AG09309 (cell line): Measurements from ENCODE around the gene SHISA6.

Source experiments
- DNase-seq: peaks from one replicate; pipeline ENCODE4 v3.0.0-alpha.2; 2010; ENCODE audit warnings: low read depth
- H3K4me3 ChIP-seq: 2 replicates; pipeline ENCODE4 v1.5.1; 2011; ENCODE audit warnings: mild to moderate bottlenecking, low read depth, low read length, moderate library complexity; ENCODE audit not compliant: control insufficient read depth
- TF ChIP-seq, protein P1 (sequence below): IDR thresholded peaks from 2 replicates; pipeline ENCODE4 v1.5.1; 2011; ENCODE audit warnings: mild to moderate bottlenecking, low read depth, low read length, inconsistent platforms; ENCODE audit not compliant: insufficient read depth, control insufficient read depth; ENCODE audit errors: missing control alignments

SHISA6 gene

DNA sequence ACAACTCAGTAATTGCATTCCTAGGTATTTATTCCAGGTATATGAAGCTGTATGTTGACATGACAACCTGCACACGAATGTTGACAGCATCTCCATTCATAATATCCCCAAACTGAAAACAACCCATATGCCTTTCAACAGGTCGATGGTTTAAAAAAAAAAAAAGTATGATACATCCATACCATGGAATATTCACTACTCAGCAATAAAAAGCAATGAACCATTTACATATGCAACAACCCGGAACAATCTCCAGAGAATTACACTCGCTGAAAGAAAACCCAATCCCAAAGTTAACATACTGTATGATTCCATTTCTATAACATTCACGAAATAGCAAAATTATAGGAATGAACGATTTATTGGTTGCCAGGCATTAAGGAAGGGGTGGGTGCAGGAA, 304.0 kb downstream of the SHISA6 start:
- DNase-seq: no peak
- no peak overlapping the region for H3K4me3 ChIP-seq
- TF ChIP-seq, protein P1, sequence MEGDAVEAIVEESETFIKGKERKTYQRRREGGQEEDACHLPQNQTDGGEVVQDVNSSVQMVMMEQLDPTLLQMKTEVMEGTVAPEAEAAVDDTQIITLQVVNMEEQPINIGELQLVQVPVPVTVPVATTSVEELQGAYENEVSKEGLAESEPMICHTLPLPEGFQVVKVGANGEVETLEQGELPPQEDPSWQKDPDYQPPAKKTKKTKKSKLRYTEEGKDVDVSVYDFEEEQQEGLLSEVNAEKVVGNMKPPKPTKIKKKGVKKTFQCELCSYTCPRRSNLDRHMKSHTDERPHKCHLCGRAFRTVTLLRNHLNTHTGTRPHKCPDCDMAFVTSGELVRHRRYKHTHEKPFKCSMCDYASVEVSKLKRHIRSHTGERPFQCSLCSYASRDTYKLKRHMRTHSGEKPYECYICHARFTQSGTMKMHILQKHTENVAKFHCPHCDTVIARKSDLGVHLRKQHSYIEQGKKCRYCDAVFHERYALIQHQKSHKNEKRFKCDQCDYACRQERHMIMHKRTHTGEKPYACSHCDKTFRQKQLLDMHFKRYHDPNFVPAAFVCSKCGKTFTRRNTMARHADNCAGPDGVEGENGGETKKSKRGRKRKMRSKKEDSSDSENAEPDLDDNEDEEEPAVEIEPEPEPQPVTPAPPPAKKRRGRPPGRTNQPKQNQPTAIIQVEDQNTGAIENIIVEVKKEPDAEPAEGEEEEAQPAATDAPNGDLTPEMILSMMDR: no peak

DNA sequence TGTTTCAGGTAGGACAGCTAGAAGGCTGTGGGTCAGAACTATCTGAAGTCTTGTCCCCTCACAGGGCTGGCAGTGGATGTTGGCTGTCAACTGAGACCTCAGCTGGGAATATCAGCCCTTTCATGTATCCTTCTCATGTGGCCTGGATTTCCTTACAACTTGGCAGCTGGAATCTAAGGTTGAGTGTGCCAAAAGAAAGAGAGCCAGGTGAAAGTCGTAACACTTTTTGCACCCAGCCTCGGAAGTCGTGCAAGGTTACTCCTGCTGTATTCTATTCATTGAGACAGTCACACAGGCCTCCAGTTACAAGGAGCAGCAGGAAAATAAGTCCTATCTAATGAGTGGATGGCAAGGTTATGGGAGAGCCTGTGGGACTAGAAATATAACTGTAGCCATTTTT, 304.7 kb downstream of the SHISA6 start:
- no peak overlapping the region for H3K4me3 ChIP-seq
- TF ChIP-seq, protein P1: no peak
- no peak for DNase-seq

DNA sequence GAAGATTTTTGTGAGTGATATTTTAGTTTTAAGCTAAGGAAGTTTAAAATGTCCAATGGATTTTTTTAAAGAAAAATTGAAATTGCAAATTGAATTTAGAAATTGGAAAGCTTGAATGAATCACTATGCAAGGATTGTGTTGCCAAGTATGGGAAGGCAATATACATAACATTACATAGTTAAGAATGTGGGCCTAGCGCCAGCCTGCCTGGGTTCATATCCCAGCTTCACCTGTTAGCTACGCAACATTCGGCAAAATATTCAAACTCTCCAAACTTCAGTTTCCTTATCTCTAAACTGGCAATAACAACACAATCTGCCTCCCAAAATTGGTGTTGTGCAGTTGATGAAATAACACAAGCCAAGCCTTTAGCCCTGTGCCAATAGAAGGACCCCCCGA, 306.8 kb downstream of the SHISA6 start:
- DNase-seq: no peak
- TF ChIP-seq, protein P1: no peak

DNA sequence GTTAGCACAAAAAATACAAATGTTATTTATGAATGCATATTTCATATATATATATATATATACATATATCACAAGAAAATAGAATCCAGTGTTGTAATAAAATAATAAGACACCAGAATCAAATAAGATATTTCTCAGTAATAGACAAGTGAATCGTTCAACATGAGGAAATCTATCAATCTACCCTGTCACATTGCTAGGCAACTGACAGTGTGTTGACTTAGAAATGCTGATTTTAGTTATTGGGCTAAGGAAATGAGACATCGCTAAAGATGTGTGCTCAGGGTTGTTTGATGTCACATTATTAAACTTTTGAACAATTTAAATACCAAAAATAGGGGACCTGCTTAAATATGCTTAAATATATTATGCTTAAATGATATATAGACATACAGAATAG, 307.4 kb downstream of the SHISA6 start:
- TF ChIP-seq, protein P1: no peak
- no peak overlapping the region for H3K4me3 ChIP-seq
- no peak for DNase-seq

More for the DNA sequence above, 306.8 kb downstream of the SHISA6 start:
- H3K4me3 ChIP-seq: no peak overlapping the region

DNA sequence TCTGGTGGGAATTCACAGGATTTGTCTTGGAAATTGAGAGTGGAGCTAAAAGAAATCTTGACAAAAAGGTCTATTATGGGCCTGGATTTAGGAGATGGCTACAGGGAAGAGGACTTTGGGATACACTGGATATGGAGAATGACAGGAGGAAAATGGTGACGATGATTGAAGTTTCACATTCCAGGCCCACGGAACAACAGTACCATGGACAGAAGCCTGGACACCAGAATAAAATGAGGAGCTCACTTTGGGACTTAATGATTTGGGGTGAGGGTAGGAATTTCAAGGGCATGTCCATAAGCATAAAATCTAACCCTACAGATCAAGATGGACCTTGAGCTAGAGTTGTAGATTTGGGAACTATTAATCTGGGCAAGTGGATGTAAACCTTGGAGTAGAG, 309.4 kb downstream of the SHISA6 start:
- TF ChIP-seq, protein P1: no peak
- no peak overlapping the region for H3K4me3 ChIP-seq
- DNase-seq: no peak

DNA sequence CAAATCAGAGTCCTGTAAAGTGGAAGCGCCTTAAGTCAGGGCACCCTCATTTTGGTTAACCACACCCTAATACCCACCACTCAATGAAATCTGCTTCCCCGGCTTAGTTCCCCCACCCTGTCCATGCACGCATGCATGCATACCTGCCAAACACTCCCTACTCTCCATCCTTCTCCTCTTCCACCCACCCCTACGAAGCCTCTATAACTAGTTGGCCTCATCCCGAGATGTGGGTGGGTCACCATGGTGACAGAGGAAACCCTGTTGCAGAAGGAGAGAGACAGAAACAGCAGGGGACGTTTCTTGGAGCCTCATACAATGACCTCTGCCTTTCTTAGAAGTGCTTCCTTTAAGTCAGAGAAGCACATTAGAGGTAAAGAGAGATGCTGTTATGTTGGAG, 310.4 kb downstream of the SHISA6 start:
- TF ChIP-seq, protein P1: no peak
- no peak overlapping the region for H3K4me3 ChIP-seq
- no peak for DNase-seq

DNA sequence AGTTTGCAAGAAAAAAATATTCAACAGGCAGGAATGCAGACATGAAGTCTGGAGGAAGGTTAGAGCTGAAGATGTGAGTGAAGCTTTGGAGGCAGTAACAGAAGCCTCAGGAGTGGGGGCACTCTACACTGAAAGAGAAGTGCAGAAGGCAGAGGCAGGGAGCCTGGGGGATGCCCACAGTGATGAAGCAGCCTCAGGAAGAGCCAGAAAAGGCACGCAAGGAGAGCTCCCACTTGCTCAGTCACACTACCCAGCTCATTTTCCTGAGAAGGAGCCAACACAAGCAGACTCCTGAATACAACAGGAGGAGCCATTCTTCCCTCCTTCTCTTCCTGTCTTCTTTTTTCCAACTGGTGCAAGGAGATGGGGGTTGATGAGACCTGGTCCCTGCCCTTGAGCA, 312.1 kb downstream of the SHISA6 start:
- no peak for DNase-seq
- TF ChIP-seq, protein P1: no peak
- H3K4me3 ChIP-seq: no peak overlapping the region
